ENCODE results near the gene ZNF23.

ZNF23 gene

GRCh38 chr16:71498031-71498430, 36.0 kb upstream of the ZNF23 start:
- no peak for TF ChIP-seq CTCF (IDR thresholded peaks at IDR 0.05; ENCODE audit: low read depth, low read length)
- DNase-seq (ENCODE audit: extremely low read depth, low read depth) = no peak

- no peak for DNase-seq (ENCODE audit: extremely low read depth, low read depth)
- TF ChIP-seq CTCF (IDR thresholded peaks at IDR 0.05; ENCODE audit: low read depth, low read length) = no peak
Observed at GRCh38 chr16:71493213-71493612, 31.2 kb upstream of the ZNF23 start.

GRCh38 chr16:71492786-71493185, 30.7 kb upstream of the ZNF23 start:
- no peak for TF ChIP-seq CTCF (IDR thresholded peaks at IDR 0.05; ENCODE audit: low read depth, low read length)
- no peak for DNase-seq (ENCODE audit: extremely low read depth, low read depth)

DNA sequence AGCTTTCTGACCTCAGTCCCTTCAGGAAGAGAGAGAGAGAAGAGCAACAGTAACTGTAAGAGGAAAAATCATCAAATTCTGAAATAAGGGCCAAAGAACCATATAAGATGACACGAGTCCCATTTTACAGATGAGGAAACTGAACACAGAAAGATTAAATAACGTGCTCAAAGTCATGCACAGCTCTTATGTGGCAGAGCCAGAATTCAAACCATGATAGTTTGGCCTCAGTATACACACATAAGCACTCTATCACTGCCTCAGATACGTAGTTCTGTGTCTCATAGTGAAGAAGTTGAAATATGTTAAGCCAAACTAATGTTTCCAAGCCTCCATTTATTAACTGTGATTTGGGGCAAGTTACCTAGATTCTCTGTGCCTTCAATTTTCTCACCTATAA, 29.0 kb upstream of the ZNF23 start:
- DNase-seq (ENCODE audit: extremely low read depth, low read depth) = no peak
- no peak for TF ChIP-seq CTCF (IDR thresholded peaks at IDR 0.05; ENCODE audit: low read depth, low read length)

- no peak for DNase-seq (ENCODE audit: extremely low read depth, low read depth)
- TF ChIP-seq CTCF (IDR thresholded peaks at IDR 0.05; ENCODE audit: low read depth, low read length) = no peak
Observed at GRCh38 chr16:71490361-71490760, 28.3 kb upstream of the ZNF23 start.

DNA sequence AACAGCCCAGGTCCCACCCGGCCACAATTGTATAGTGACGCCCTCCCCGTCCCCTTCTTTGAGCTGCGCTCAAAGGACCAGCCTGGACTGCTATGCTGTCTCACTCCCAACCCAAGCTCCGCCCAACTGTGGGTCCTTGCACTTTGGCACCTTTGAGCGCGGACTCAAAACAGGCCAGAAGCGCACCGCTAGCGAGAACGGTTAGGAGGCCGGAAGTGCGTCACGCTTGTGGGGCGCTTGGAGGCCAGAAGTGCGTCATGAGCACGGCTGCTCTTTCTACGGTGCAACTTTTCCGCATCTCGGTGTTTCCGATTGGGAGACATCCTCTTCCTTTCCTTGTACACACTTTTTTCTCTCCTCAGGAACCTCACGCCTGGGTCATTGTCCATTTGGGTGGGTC, 27.1 kb upstream of the ZNF23 start, which contains the start of gene ZNF19:
Gene ZNF19 (minus strand): TSS at position 203 of the 400 bp plus-strand sequence. CDS start 7,210 bp downstream, outside the sequence.
- TF ChIP-seq CTCF (IDR thresholded peaks at IDR 0.05; ENCODE audit: low read depth, low read length) = no peak
- no peak for DNase-seq (ENCODE audit: extremely low read depth, low read depth)

GRCh38 chr16:71484006-71484893, 22.2 kb upstream of the ZNF23 start:
- DNase-seq (ENCODE audit: extremely low read depth, low read depth) = peak; percentile 85
- no peak for TF ChIP-seq CTCF (IDR thresholded peaks at IDR 0.05; ENCODE audit: low read depth, low read length)
